Sigmoid colon (tissue), 7 donors: Measurements from ENCODE around the gene TRPT1. TPM values are rescaled to one million over a fixed set of nuclear protein-coding genes. Genes with fewer than 3 reads are reported as not detected.

Experiments
- DNase-seq: peaks from one replicate; pipeline ENCODE4 v3.0.0-alpha.2; 2019
- H3K27ac ChIP-seq, 4 donors: fragments of 200-600 bp; sonication (generic); one replicate each; pipeline ENCODE4 v1.5.1; 2016 to 2019; ENCODE audit warnings: mild to moderate bottlenecking in 1 of 4
- H3K27me3 ChIP-seq, 3 donors: fragments of 200-600 bp; sonication (generic); one replicate each; pipeline ENCODE4 v1.5.1; 2019; ENCODE audit warnings: mild to moderate bottlenecking in 1 of 3
- H3K36me3 ChIP-seq, 4 donors: fragments of 200-600 bp; sonication (generic); one replicate each; pipeline ENCODE4 v1.5.1; 2016 to 2019
- H3K4me1 ChIP-seq, 4 donors: fragments of 200-600 bp; sonication (generic); one replicate each; pipeline ENCODE4 v1.5.1; 2017 to 2019
- H3K4me3 ChIP-seq, 4 donors: fragments of 200-600 bp; sonication (generic); one replicate each; pipeline ENCODE4 v1.5.1; 2017 to 2019; ENCODE audit warnings: mild to moderate bottlenecking in 2 of 4, moderate library complexity in 1 of 4
- H3K9me3 ChIP-seq, 4 donors: fragments of 200-600 bp in 3 of 4; sonication (generic) in 3 of 4; one replicate each; pipeline versions ENCODE4 v1.5.1 to v1.6.1; 2013 to 2019
- CTCF ChIP-seq, 4 experiments: fragments of 450-650 bp in 3 of 4; fragments of 200-600 bp in 1 of 4; IDR thresholded peaks; one replicate each; pipeline ENCODE4 v1.5.1; 2016 to 2019; ENCODE audit warnings: antibody characterized with exemption in 4 of 4, mild to moderate bottlenecking in 3 of 4, moderate library complexity in 2 of 4
- EP300 ChIP-seq, 4 donors: sonication (generic); formaldehyde crosslinking; IDR thresholded peaks; one replicate each; pipeline ENCODE4 v1.6.1; 2017; ENCODE audit warnings: antibody characterized with exemption in 4 of 4
- POLR2A ChIP-seq, 2 donors: fragments of 450-650 bp; IDR thresholded peaks; one replicate each; pipeline ENCODE4 v1.6.1; 2016; ENCODE audit warnings: antibody characterized with exemption in 2 of 2, mild to moderate bottlenecking in 2 of 2, moderate library complexity in 2 of 2
- POLR2AphosphoS5 ChIP-seq, 4 donors: sonication (generic); formaldehyde crosslinking; IDR thresholded peaks; one replicate each; pipeline ENCODE4 v1.6.1; 2017; ENCODE audit warnings: antibody characterized with exemption in 4 of 4
- WGBS, 2 donors: extraction: QIAGEN DNeasy Blood & Tissue Kit; methylation state at CpG; one replicate each; pipeline ENCODE4 v1.1.7; 2013; 5-methylcytosine and 5-hydroxymethylcytosine counted together
- intact Hi-C: fragments of 100-400 bp; cut with DNase I; formaldehyde crosslinking; loops from one replicate; pipeline ENCODE4 v1.15.1; 2023
- polyA plus RNA-seq, 3 donors: library from polyadenylated mRNA; stranded (reverse); fragments of 200-250 nt; gene quantifications; one replicate each; pipeline ENCODE4 v1.2.3, GENCODE V29; 2013
- total RNA-seq, 4 donors: library from RNA; depleted of rRNA; stranded (reverse); fragments of >200 nt; gene quantifications; one replicate each; pipeline ENCODE4 v1.1.0, GENCODE V29; 2016
- donor health status: healthy with polysubstance abuse.
- donor health status: Bipolar disorder and iron deficiency.
- donor health status: healthy.

TRPT1 gene
- total and polyA plus RNA-seq, 7 donors: 45.7 to 82.8 (median 79.2) TPM

- WGBS, 2 donors: 59 to 83% methylated on average over 7 of the region's 7 CpGs
- peak overlapping the region; percentile 95 to 98 (median 96) for H3K27ac ChIP-seq
- TF ChIP-seq POLR2A (IDR thresholded peaks at IDR 0.05) (no peak), CTCF (IDR thresholded peaks at IDR 0.05) (no peak), EP300 (IDR thresholded peaks at IDR 0.05) (no peak), POLR2AphosphoS5 (IDR thresholded peaks at IDR 0.05) (no peak)
- intact Hi-C loops: no loop called here
- DNase-seq: no peak
- H3K4me3 ChIP-seq: no peak overlapping the region
- H3K4me1 ChIP-seq: peaks cover 0 to 76% (median 61%) of the 10 kb centered on the region in 4 donors
- peaks cover 0 to under 1% (median 0%) of the 10 kb centered on the region in 4 donors for H3K36me3 ChIP-seq
- no peaks in the 10 kb centered on the region for H3K9me3 ChIP-seq
- no peaks in the 10 kb centered on the region for H3K27me3 ChIP-seq
These were observed 5.6 kb upstream of the TRPT1 start for GRCh38 chr11:64231546-64231945.

- intact Hi-C loops: no loop called here
- no peaks in the 10 kb centered on the region for H3K9me3 ChIP-seq
- TF ChIP-seq CTCF (IDR thresholded peaks at IDR 0.05): no peak
- no peak for TF ChIP-seq POLR2AphosphoS5 (IDR thresholded peaks at IDR 0.05)
- no peak for TF ChIP-seq POLR2A (IDR thresholded peaks at IDR 0.05)
- TF ChIP-seq EP300 (IDR thresholded peaks at IDR 0.05): no peak
- H3K4me3 ChIP-seq: peak overlapping the region; percentile 57 to 82 (median 76)
- no peak for DNase-seq
- 4 to 5% methylated on average over 8 of the region's 8 CpGs for WGBS, 2 donors
- no peaks in the 10 kb centered on the region for H3K27me3 ChIP-seq
- H3K27ac ChIP-seq: peak overlapping the region; percentile 95 to 98 (median 96)
- no peaks in the 10 kb centered on the region for H3K36me3 ChIP-seq
- H3K4me1 ChIP-seq: peaks cover 0 to 75% (median 61%) of the 10 kb centered on the region in 4 donors
These were observed 5.0 kb upstream of the TRPT1 start for GRCh38 chr11:64230985-64231365.

- Histone ChIP-seq H3K4me3 (peak within 1 kb of the TSS; percentile 57 to 82 (median 76)), H3K27ac (peak within 1 kb of the TSS; percentile 95 to 98 (median 96)), H3K27me3 (no peaks in the 10 kb centered on the region), H3K4me1 (peaks cover 0 to 72% (median 58%) of the 10 kb centered on the region in 4 donors), H3K9me3 (no peaks in the 10 kb centered on the region), H3K36me3 (no peaks in the 10 kb centered on the region)
- peak; percentile 96 for DNase-seq
- 0 to 1% methylated on average over 62 of the region's 62 CpGs for WGBS, 2 donors
- no peak for TF ChIP-seq CTCF (IDR thresholded peaks at IDR 0.05)
- no peak for TF ChIP-seq EP300 (IDR thresholded peaks at IDR 0.05)
- TF ChIP-seq POLR2A (IDR thresholded peaks at IDR 0.05): peak; percentile 27 to 58
- peak; percentile 63 to 76 (median 70) for TF ChIP-seq POLR2AphosphoS5 (IDR thresholded peaks at IDR 0.05)
- intact Hi-C loops: no loop called here
These were observed 4.4 kb upstream of the TRPT1 start, which contains the start of gene DNAJC4 for GRCh38 chr11:64230171-64230984. DNAJC4 (plus strand) TSS chr11:64230548; CDS start chr11:64230855, 307 bp downstream.

GRCh38 chr11:64229744-64230170, 3.8 kb upstream of the TRPT1 start:
- 38 to 50% methylated on average over 13 of the region's 13 CpGs for WGBS, 2 donors
- TF ChIP-seq EP300 (IDR thresholded peaks at IDR 0.05): no peak
- TF ChIP-seq POLR2A (IDR thresholded peaks at IDR 0.05): no peak
- no peak for TF ChIP-seq CTCF (IDR thresholded peaks at IDR 0.05)
- TF ChIP-seq POLR2AphosphoS5 (IDR thresholded peaks at IDR 0.05): no peak
- Histone ChIP-seq H3K9me3 (no peaks in the 10 kb centered on the region), H3K27me3 (no peaks in the 10 kb centered on the region), H3K27ac (peak overlapping the region; percentile 95 to 98 (median 96)), H3K36me3 (no peaks in the 10 kb centered on the region), H3K4me3 (peak overlapping the region; percentile 57 to 82 (median 76)), H3K4me1 (peaks cover 0 to 74% (median 59%) of the 10 kb centered on the region in 4 donors)
- no peak for DNase-seq
- intact Hi-C loops: loop anchor here (5.0 kb wide), 1 partner anchor 42 kb away; the partner anchor contains the start of gene STIP1
